SK-N-SH treated with all-trans-retinoic acid at 6 μM for 48 hours (cell line): ENCODE measurements around the gene AMDHD2.

Experiments
- ATAC-seq: fragments of 200-7000 bp; cut with Tn5 transposase; 3 replicates; pipeline ENCODE4 v1.9.1; 2020; ENCODE audit warnings: mild to moderate bottlenecking, moderate library complexity
- ARNTL ChIP-seq: fragments of 450-650 bp; formaldehyde crosslinking; IDR thresholded peaks from 2 replicates; pipeline ENCODE4 v1.5.0; 2020; ENCODE audit warnings: low read depth, mild to moderate bottlenecking, moderate library complexity, borderline replicate concordance
- BACH2 ChIP-seq: fragments of 250-450 bp; sonication (Bioruptor Pico); IDR thresholded peaks from 2 replicates; pipeline ENCODE4 v1.9.0; 2021; ENCODE audit warnings: mild to moderate bottlenecking, borderline replicate concordance
- CSDC2 ChIP-seq: fragments of 250-450 bp; sonication (Bioruptor Pico); IDR thresholded peaks from 2 replicates; pipeline ENCODE4 v1.5.0; 2020; ENCODE audit warnings: mild to moderate bottlenecking, moderate library complexity
- ESRRG ChIP-seq: fragments of 250-450 bp; sonication (Bioruptor Pico); IDR thresholded peaks from 2 replicates; pipeline ENCODE4 v1.6.1; 2021; ENCODE audit warnings: mild to moderate bottlenecking
- GLIS3 ChIP-seq: fragments of 250-450 bp; sonication (Bioruptor Pico); IDR thresholded peaks from 2 replicates; pipeline ENCODE4 v1.5.0; 2020; ENCODE audit warnings: mild to moderate bottlenecking, moderate library complexity
- ISL1 ChIP-seq: fragments of 250-450 bp; sonication (Bioruptor Pico); IDR thresholded peaks from 2 replicates; pipeline ENCODE4 v2.1.2; 2022; ENCODE audit warnings: mild to moderate bottlenecking, moderate library complexity
- OSR1 ChIP-seq: fragments of 250-450 bp; sonication (Bioruptor Pico); IDR thresholded peaks from 2 replicates; pipeline ENCODE4 v1.8.0; 2022; ENCODE audit warnings: moderate library complexity, mild to moderate bottlenecking, inconsistent platforms
- PPARA ChIP-seq: fragments of 250-450 bp; sonication (Bioruptor Pico); IDR thresholded peaks from 2 replicates; pipeline ENCODE4 v1.5.0; 2020; ENCODE audit warnings: mild to moderate bottlenecking, borderline replicate concordance
- RARB ChIP-seq: fragments of 250-450 bp; sonication (Bioruptor Pico); IDR thresholded peaks from 2 replicates; pipeline ENCODE4 v1.8.0; 2021; ENCODE audit warnings: mild to moderate bottlenecking, moderate library complexity
- SNAI2 ChIP-seq: fragments of 250-450 bp; sonication (Bioruptor Pico); IDR thresholded peaks from 2 replicates; pipeline ENCODE4 v1.5.0; 2020; ENCODE audit warnings: mild to moderate bottlenecking, moderate library complexity
- TCF4 ChIP-seq: fragments of 250-450 bp; sonication (Bioruptor Pico); IDR thresholded peaks from 2 replicates; pipeline ENCODE4 v1.8.0; 2021; ENCODE audit warnings: mild to moderate bottlenecking, moderate library complexity, borderline replicate concordance
- TOX ChIP-seq: fragments of 250-450 bp; sonication (Bioruptor Pico); IDR thresholded peaks from 2 replicates; pipeline ENCODE4 v1.8.0; 2021; ENCODE audit warnings: mild to moderate bottlenecking, moderate library complexity, borderline replicate concordance
- ZC3H10 ChIP-seq: fragments of 250-450 bp; sonication (Bioruptor Pico); IDR thresholded peaks from 2 replicates; pipeline ENCODE4 v1.5.1; 2021; ENCODE audit warnings: mild to moderate bottlenecking, moderate library complexity
- ZFP3 ChIP-seq: fragments of 250-450 bp; sonication (Bioruptor Pico); IDR thresholded peaks from 2 replicates; pipeline ENCODE4 v1.5.0; 2020; ENCODE audit warnings: mild to moderate bottlenecking, moderate library complexity
- ZFP30 ChIP-seq: fragments of 450-650 bp; formaldehyde crosslinking; IDR thresholded peaks from 2 replicates; pipeline ENCODE4 v1.5.0; 2022; ENCODE audit warnings: mild to moderate bottlenecking, moderate library complexity
- ZNF565 ChIP-seq: fragments of 450-650 bp; formaldehyde crosslinking; conservative IDR thresholded peaks from 2 replicates; pipeline ENCODE4 v1.5.0; 2020; ENCODE audit warnings: low read depth, mild to moderate bottlenecking, moderate library complexity
- ZNF70 ChIP-seq: fragments of 450-650 bp; formaldehyde crosslinking; IDR thresholded peaks from 2 replicates; pipeline ENCODE4 v1.5.0; 2020; ENCODE audit warnings: mild to moderate bottlenecking, moderate library complexity
- ZNF8 ChIP-seq: fragments of 450-650 bp; formaldehyde crosslinking; IDR thresholded peaks from 2 replicates; pipeline ENCODE4 v1.5.0; 2020; ENCODE audit warnings: mild to moderate bottlenecking, moderate library complexity
- TF ChIP-seq, protein P1 (sequence below): fragments of 250-450 bp; sonication (Bioruptor Pico); IDR thresholded peaks from 2 replicates; pipeline ENCODE4 v1.5.0; 2020; ENCODE audit warnings: mild to moderate bottlenecking, moderate library complexity
- TF ChIP-seq, protein P2 (sequence below): fragments of 250-450 bp; sonication (Bioruptor Pico); IDR thresholded peaks from 2 replicates; pipeline ENCODE4 v1.5.1; 2020; ENCODE audit warnings: low read depth, mild to moderate bottlenecking, moderate library complexity
- TF ChIP-seq, protein P3 (sequence below): fragments of 250-450 bp; sonication (Bioruptor Pico); IDR thresholded peaks from 2 replicates; pipeline ENCODE4 v1.5.1; 2021; ENCODE audit warnings: mild to moderate bottlenecking, moderate library complexity

The AMDHD2 gene

DNA sequence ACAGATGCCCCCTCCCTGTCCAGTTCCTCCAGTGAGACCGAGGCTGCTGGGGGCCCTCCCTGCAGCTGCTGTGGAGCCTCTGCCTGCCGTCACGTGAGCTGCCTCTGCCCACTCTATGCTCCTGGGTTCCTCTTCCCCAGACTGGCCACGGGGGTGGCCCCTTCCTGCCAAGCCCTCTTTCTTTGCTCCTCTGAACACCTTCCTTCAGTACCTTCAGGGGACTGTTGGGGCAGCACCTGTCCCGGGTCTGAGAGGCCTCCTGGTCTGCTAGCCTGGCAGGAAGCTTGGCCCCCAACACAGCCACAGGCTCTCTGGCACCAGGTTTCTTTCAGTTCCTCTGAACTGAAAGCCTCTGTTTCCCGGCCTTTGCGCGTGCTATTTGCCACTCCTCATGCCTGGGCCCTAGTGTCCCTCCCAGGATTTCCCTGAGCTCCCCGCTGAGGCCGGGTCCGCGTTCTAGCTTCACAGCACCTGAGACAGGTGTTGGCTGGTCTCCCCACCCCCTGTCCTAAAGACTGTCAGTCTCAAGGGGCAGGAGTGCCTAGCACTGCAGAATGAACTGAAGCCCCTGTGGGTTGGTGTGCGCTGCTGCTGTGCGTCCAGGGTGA lies 13.0 kb upstream of the AMDHD2 start:
- no peak for TF ChIP-seq ZNF70
- TF ChIP-seq, protein P1, sequence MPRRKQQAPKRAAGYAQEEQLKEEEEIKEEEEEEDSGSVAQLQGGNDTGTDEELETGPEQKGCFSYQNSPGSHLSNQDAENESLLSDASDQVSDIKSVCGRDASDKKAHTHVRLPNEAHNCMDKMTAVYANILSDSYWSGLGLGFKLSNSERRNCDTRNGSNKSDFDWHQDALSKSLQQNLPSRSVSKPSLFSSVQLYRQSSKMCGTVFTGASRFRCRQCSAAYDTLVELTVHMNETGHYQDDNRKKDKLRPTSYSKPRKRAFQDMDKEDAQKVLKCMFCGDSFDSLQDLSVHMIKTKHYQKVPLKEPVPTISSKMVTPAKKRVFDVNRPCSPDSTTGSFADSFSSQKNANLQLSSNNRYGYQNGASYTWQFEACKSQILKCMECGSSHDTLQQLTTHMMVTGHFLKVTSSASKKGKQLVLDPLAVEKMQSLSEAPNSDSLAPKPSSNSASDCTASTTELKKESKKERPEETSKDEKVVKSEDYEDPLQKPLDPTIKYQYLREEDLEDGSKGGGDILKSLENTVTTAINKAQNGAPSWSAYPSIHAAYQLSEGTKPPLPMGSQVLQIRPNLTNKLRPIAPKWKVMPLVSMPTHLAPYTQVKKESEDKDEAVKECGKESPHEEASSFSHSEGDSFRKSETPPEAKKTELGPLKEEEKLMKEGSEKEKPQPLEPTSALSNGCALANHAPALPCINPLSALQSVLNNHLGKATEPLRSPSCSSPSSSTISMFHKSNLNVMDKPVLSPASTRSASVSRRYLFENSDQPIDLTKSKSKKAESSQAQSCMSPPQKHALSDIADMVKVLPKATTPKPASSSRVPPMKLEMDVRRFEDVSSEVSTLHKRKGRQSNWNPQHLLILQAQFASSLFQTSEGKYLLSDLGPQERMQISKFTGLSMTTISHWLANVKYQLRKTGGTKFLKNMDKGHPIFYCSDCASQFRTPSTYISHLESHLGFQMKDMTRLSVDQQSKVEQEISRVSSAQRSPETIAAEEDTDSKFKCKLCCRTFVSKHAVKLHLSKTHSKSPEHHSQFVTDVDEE (CRISPR knock-in tag): no peak
- no peak for TF ChIP-seq CSDC2 (CRISPR knock-in tag)
- TF ChIP-seq RARB (CRISPR knock-in tag): no peak
- TF ChIP-seq PPARA (CRISPR knock-in tag): no peak
- TF ChIP-seq TOX (CRISPR knock-in tag): no peak
- TF ChIP-seq OSR1 (CRISPR knock-in tag): no peak
- no peak for TF ChIP-seq SNAI2 (CRISPR knock-in tag)
- no peak for TF ChIP-seq TCF4 (CRISPR knock-in tag)
- TF ChIP-seq ZFP30 (CRISPR knock-in tag): no peak
- no peak for TF ChIP-seq BACH2 (CRISPR knock-in tag)
- TF ChIP-seq ZNF8 (CRISPR knock-in tag): no peak
- TF ChIP-seq, all 23 proteins: peak for 0
- ATAC-seq: no peak

DNA sequence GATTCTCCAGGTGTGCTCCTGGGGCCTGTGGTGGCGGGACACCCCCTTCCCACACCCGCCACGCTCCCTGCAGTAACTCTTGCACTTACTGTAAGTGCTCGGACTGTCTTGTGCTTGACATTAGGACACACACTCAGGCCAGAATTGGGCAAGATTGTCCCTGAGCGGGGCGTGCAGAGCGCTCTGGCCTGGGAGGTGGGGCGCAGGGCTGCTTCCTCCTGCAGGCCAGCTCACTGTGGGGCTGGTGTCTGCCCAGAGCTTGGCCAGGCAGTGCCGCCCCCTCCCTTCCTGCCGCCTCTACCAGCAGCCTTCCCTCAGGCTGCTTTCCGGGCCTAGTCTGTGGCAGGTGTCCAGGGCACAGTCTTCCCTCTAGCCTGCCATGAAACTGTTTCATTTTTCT lies 12.5 kb upstream of the AMDHD2 start:
- TF ChIP-seq ZC3H10 (CRISPR knock-in tag) (no peak), ISL1 (no peak), ZFP30 (CRISPR knock-in tag) (no peak), OSR1 (CRISPR knock-in tag) (no peak), RARB (CRISPR knock-in tag) (no peak), GLIS3 (no peak), ARNTL (CRISPR knock-in tag) (no peak), TOX (CRISPR knock-in tag) (no peak), ZNF565 (CRISPR knock-in tag) (no peak)
- TF ChIP-seq, protein P1 (CRISPR knock-in tag): no peak
- TF ChIP-seq, all 23 proteins: peak for 0
- no peak for ATAC-seq

DNA sequence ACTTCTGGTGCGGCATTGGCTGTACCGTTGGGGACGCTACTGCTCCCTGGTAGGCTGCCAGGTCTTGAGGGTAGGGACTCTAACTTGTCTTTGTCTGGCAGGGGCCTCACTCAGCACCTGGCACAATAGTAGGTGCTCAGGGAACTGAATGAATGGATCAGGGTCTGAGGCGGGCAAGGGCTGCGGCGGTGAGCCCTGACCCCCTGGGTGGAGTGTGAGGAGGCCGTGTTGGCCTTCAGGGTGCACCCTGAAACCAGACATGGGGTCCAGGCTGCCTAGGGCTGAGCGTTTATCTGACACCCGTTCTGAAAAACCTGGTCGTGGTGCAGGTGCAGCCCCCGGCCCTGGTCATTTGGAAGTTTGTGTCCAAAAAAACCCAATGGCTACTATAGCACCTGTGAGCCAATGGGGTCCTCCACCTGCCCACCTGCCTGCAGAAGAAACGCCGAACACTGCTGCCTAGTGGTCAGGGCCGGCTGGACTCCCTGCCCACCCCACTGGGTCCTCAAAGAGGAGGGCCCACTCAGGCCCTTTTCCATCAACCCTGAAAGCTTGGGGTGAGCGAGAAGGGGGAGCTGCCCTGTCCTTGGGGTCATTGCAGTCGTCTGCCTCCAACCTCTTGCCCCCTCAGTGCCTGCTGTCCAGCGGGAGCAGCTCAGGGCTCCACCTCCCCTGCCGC lies 11.3 kb upstream of the AMDHD2 start:
- ATAC-seq: no peak
- TF ChIP-seq ZNF565 (CRISPR knock-in tag) (no peak), CSDC2 (CRISPR knock-in tag) (no peak), ZNF70 (no peak), ZFP3 (no peak), RARB (CRISPR knock-in tag) (no peak)
- TF ChIP-seq, protein P2, sequence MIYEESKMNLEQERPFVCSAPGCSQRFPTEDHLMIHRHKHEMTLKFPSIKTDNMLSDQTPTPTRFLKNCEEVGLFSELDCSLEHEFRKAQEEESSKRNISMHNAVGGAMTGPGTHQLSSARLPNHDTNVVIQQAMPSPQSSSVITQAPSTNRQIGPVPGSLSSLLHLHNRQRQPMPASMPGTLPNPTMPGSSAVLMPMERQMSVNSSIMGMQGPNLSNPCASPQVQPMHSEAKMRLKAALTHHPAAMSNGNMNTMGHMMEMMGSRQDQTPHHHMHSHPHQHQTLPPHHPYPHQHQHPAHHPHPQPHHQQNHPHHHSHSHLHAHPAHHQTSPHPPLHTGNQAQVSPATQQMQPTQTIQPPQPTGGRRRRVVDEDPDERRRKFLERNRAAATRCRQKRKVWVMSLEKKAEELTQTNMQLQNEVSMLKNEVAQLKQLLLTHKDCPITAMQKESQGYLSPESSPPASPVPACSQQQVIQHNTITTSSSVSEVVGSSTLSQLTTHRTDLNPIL (CRISPR knock-in tag): no peak

DNA sequence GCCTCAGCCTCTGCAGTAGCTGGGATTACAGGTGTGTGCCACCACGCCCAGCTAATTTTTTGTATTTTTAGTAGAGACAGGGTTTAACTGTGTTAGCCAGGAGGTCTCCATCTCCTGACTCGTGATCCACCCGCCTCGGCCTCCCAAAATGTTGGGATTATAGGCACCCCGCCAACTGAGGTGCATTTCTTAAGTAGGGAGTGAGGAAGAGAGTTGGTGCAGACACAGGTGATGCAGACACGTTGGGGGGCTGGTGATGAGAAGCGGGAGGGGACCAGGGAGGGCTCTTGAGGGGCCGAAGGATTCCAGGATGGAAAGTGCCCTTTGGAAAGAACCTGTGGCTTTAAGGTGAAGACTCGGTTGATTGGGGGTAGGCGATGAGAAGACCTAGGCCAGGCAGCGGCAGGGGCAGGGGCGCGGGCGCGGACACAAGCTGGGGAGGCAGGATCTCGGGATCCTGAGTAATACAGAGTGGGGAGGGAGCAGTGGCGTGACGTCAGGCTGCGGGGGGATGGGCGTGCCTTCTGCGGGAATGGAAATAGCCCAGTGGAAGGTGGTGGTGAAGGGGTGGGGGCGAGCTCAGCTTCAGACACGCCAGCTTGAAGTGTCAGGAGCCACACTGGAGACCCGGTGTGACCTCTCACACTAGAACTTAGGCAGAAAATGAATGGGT lies 8.9 kb upstream of the AMDHD2 start:
- no peak for ATAC-seq
- no peak for TF ChIP-seq ARNTL (CRISPR knock-in tag)
- TF ChIP-seq ESRRG (CRISPR knock-in tag): no peak
- TF ChIP-seq TOX (CRISPR knock-in tag): no peak
- TF ChIP-seq, protein P1 (CRISPR knock-in tag): no peak
- TF ChIP-seq, protein P3, sequence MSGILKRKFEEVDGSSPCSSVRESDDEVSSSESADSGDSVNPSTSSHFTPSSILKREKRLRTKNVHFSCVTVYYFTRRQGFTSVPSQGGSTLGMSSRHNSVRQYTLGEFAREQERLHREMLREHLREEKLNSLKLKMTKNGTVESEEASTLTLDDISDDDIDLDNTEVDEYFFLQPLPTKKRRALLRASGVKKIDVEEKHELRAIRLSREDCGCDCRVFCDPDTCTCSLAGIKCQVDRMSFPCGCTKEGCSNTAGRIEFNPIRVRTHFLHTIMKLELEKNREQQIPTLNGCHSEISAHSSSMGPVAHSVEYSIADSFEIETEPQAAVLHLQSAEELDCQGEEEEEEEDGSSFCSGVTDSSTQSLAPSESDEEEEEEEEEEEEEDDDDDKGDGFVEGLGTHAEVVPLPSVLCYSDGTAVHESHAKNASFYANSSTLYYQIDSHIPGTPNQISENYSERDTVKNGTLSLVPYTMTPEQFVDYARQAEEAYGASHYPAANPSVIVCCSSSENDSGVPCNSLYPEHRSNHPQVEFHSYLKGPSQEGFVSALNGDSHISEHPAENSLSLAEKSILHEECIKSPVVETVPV (CRISPR knock-in tag): no peak
